ENCODE data around the gene DCTN4.

DCTN4 gene

GRCh38 chr5:150740992-150741391 lies 17.8 kb downstream of the DCTN4 start:
- no peak for DNase-seq (ENCODE audit: low spot score)

GRCh38 chr5:150738862-150739261 lies 20.0 kb downstream of the DCTN4 start:
- DNase-seq (ENCODE audit: low spot score), result no peak

GRCh38 chr5:150734579-150735384 lies 24.0 kb downstream of the DCTN4 start:
- no peak for DNase-seq (ENCODE audit: low spot score)

- no peak for DNase-seq (ENCODE audit: low spot score)
These were observed 27.1 kb downstream of the DCTN4 start for GRCh38 chr5:150731669-150732242.

- no peak for DNase-seq (ENCODE audit: low spot score)
These were observed 29.0 kb downstream of the DCTN4 start for GRCh38 chr5:150729859-150730258.

- no peak for DNase-seq (ENCODE audit: low spot score)
These were observed 35.0 kb downstream of the DCTN4 start for GRCh38 chr5:150723845-150724244.

GRCh38 chr5:150710165-150710564 lies 48.7 kb downstream of the DCTN4 start:
- no peak for DNase-seq (ENCODE audit: low spot score)

- DNase-seq (ENCODE audit: low spot score), result no peak
These were observed 51.9 kb downstream of the DCTN4 start for GRCh38 chr5:150706776-150707390.

- DNase-seq (ENCODE audit: low spot score), result no peak
These were observed 55.1 kb downstream of the DCTN4 start for GRCh38 chr5:150703762-150704161.

GRCh38 chr5:150700594-150701377 lies 58.0 kb downstream of the DCTN4 start, which contains the start of gene RBM22:
Gene RBM22, minus strand, starts transcription at chr5:150701062. Its CDS starts 77 bp downstream, at chr5:150700985.
- DNase-seq (ENCODE audit: low spot score), result peak; percentile 77

- DNase-seq (ENCODE audit: low spot score), result peak; percentile 8
These were observed 58.6 kb downstream of the DCTN4 start for GRCh38 chr5:150700246-150700593.

GRCh38 chr5:150694612-150695011 lies 64.2 kb downstream of the DCTN4 start:
- DNase-seq (ENCODE audit: low spot score), result peak; percentile 26

- no peak for DNase-seq (ENCODE audit: low spot score)
These were observed 66.5 kb downstream of the DCTN4 start for GRCh38 chr5:150692276-150692675.

- no peak for DNase-seq (ENCODE audit: low spot score)
These were observed 68.1 kb downstream of the DCTN4 start for GRCh38 chr5:150690760-150691159.

- DNase-seq (ENCODE audit: low spot score), result no peak
These were observed 69.7 kb downstream of the DCTN4 start for GRCh38 chr5:150689120-150689519.

- DNase-seq (ENCODE audit: low spot score), result no peak
These were observed 82.2 kb downstream of the DCTN4 start for GRCh38 chr5:150676578-150676977.

- DNase-seq (ENCODE audit: low spot score), result no peak
These were observed 83.7 kb downstream of the DCTN4 start for GRCh38 chr5:150675069-150675468.

- DNase-seq (ENCODE audit: low spot score), result no peak
These were observed 84.4 kb downstream of the DCTN4 start for GRCh38 chr5:150674341-150674821.

- no peak for DNase-seq (ENCODE audit: low spot score)
These were observed 85.9 kb downstream of the DCTN4 start for GRCh38 chr5:150672884-150673275.

- DNase-seq (ENCODE audit: low spot score), result no peak
These were observed 86.5 kb downstream of the DCTN4 start for GRCh38 chr5:150672237-150672883.

- DNase-seq (ENCODE audit: low spot score), result no peak
These were observed 87.1 kb downstream of the DCTN4 start for GRCh38 chr5:150671509-150672236.

Data from hepatic stellate cell (primary cell).